HCT116 (cell line): ENCODE measurements around the gene MED13L. TPM values are rescaled to one million over a fixed set of nuclear protein-coding genes. Genes with fewer than 3 reads are reported as not detected.

ENCODE experiments used
- ATAC-seq: fragments of 200-7000 bp; cut with Tn5 transposase; 2 replicates; pipeline ENCODE4 v1.9.1; 2020; ENCODE audit warnings: mild to moderate bottlenecking, moderate library complexity
- BruUV-seq: library from RNA; stranded (reverse); fragments of 400-500 nt; replicated peaks from 2 replicates; lab custom pipeline; 2021; lab: Mats Ljungman, UMichigan
- CTCF ChIA-PET: fragments of 300-600 bp; sonication (Branson Sonifier 250); formaldehyde crosslinking; loops from one replicate; lab custom pipeline; 2021; ENCODE audit warnings: antibody characterized with exemption; lab: Charles Lee
- POLR2A ChIA-PET: fragments of 300-600, 350-600 bp; sonication (Branson Sonifier 250); formaldehyde crosslinking; loops from one replicate; lab custom pipeline; 2021; ENCODE audit warnings: antibody characterized with exemption; lab: Charles Lee
- RAD21 ChIA-PET, 2 experiments: fragments of 300-600 bp; sonication (Branson Sonifier 250); formaldehyde crosslinking; loops; one replicate each; lab custom pipeline; 2023; ENCODE audit warnings: low total read pairs in 2 of 2; ENCODE audit not compliant: uncharacterized antibody in 2 of 2, unreplicated experiment in 2 of 2, low non-redundant PET in 1 of 2; lab: Charles Lee
- DNase-seq: peaks from one replicate; pipeline ENCODE4 v3.0.0-alpha.2; 2010; ENCODE audit warnings: low read depth, low spot score
- H2AFZ ChIP-seq: fragments of 200-600 bp; shearing (Covaris generic), sonication (generic); 2 replicates; pipeline ENCODE4 v1.6.1; 2017; ENCODE audit warnings: low read depth, mixed run types, mixed read lengths, antibody characterized with exemption, low read length; ENCODE audit not compliant: poor library complexity, severe bottlenecking
- H3K27ac ChIP-seq: 2 replicates; pipeline ENCODE4 v1.5.1; 2012; ENCODE audit warnings: low read depth, low read length
- H3K27me3 ChIP-seq: fragments of 200-600 bp; sonication (generic); 2 replicates; pipeline ENCODE4 v1.6.1; 2016; ENCODE audit warnings: mixed run types, low read length, mixed read lengths; ENCODE audit not compliant: insufficient read depth
- H3K36me3 ChIP-seq, 2 experiments: fragments of 200-500 bp in 1 of 2; fragments of 200-600 bp in 1 of 2; sonication (Bioruptor generic) in 1 of 2; sonication (generic) in 1 of 2; 2 replicates each; pipeline versions ENCODE4 v1.5.1 to v1.6.1; 2014 to 2016; ENCODE audit warnings: low read length in 2 of 2, inconsistent platforms in 1 of 2, mixed read lengths in 1 of 2, mixed run types in 1 of 2; ENCODE audit not compliant: insufficient read depth in 2 of 2, control insufficient read depth in 1 of 2
- H3K4me1 ChIP-seq, 2 experiments: fragments of 200-600 bp in 1 of 2; sonication (generic) in 1 of 2; 2 replicates each; pipeline versions ENCODE4 v1.5.1 to v1.6.1; 2012 to 2017; ENCODE audit warnings: low read length in 2 of 2, inconsistent platforms in 1 of 2, mild to moderate bottlenecking in 1 of 2, mixed read lengths in 1 of 2, mixed run types in 1 of 2, moderate library complexity in 1 of 2; ENCODE audit not compliant: insufficient read depth in 2 of 2, control insufficient read depth in 1 of 2
- H3K4me2 ChIP-seq: fragments of 200-600 bp; sonication (generic); 2 replicates; pipeline ENCODE4 v1.6.1; 2017; ENCODE audit warnings: mixed run types, low read length, mixed read lengths
- H3K4me3 ChIP-seq, 2 experiments: fragments of 200-600 bp in 1 of 2; sonication (generic) in 1 of 2; replicated peaks in 1 of 2; 2 replicates each; pipeline ENCODE4 v1.5.1; 2011 to 2016; ENCODE audit warnings: low read length in 2 of 2, control low read depth in 1 of 2, low read depth in 1 of 2, mild to moderate bottlenecking in 1 of 2, mixed read lengths in 1 of 2, mixed run types in 1 of 2
- H3K79me2 ChIP-seq: fragments of 200-600 bp; sonication (generic); 2 replicates; pipeline ENCODE4 v1.6.1; 2017; ENCODE audit warnings: mild to moderate bottlenecking, mixed run types, low read length, moderate library complexity, mixed read lengths; ENCODE audit not compliant: insufficient read depth
- H3K9ac ChIP-seq: fragments of 200-600 bp; sonication (generic); 2 replicates; pipeline ENCODE4 v1.6.1; 2016; ENCODE audit warnings: low read length, mixed read lengths
- H3K9me2 ChIP-seq: fragments of 200-600 bp; sonication (generic), shearing (Covaris generic); 2 replicates; pipeline ENCODE4 v1.6.1; 2017; ENCODE audit warnings: mixed run types, mild to moderate bottlenecking, moderate library complexity; ENCODE audit not compliant: insufficient read depth
- H3K9me3 ChIP-seq, 2 experiments: fragments of 200-500 bp in 1 of 2; fragments of 200-600 bp in 1 of 2; sonication (Bioruptor generic) in 1 of 2; sonication (generic) in 1 of 2; 2 replicates each; pipeline ENCODE4 v1.6.1; 2014 to 2017; ENCODE audit warnings: low read length in 2 of 2, mixed read lengths in 2 of 2, inconsistent platforms in 1 of 2, low read depth in 1 of 2, mild to moderate bottlenecking in 1 of 2, mixed run types in 1 of 2, moderate library complexity in 1 of 2; ENCODE audit not compliant: control insufficient read depth in 1 of 2, insufficient read depth in 1 of 2
- H4K20me1 ChIP-seq: fragments of 200-600 bp; sonication (generic), shearing (Covaris generic); 2 replicates; pipeline ENCODE4 v1.6.1; 2017; ENCODE audit warnings: mixed run types, mild to moderate bottlenecking, moderate library complexity; ENCODE audit not compliant: insufficient read depth
- ATF3 ChIP-seq: IDR thresholded peaks from 2 replicates; pipeline ENCODE4 v1.6.1; 2012
- CTCF ChIP-seq, 3 experiments: fragments of 200-600 bp in 1 of 3; sonication (generic) in 1 of 3; IDR thresholded peaks in 2 of 3; conservative IDR thresholded peaks in 1 of 3; 2 replicates each; pipeline ENCODE4 v1.5.1; 2012 to 2017; ENCODE audit warnings: low read depth in 2 of 3, low read length in 2 of 3, antibody characterized with exemption in 1 of 3, borderline replicate concordance in 1 of 3, control low read depth in 1 of 3, mild to moderate bottlenecking in 1 of 3, mixed read lengths in 1 of 3, mixed run types in 1 of 3, moderate library complexity in 1 of 3; ENCODE audit not compliant: insufficient read depth in 1 of 3
- ELF1 ChIP-seq: IDR thresholded peaks from 2 replicates; pipeline ENCODE4 v1.6.1; 2012; ENCODE audit warnings: low read depth, borderline replicate concordance
- SRF ChIP-seq: IDR thresholded peaks from 2 replicates; pipeline ENCODE4 v1.6.1; 2012; ENCODE audit warnings: low read depth
- ZFX ChIP-seq: fragments of 450-650 bp; IDR thresholded peaks from 2 replicates; pipeline ENCODE4 v1.6.1; 2017
- intact Hi-C: fragments of 100-400 bp; cut with micrococcal nuclease; formaldehyde crosslinking; loops from 2 replicates; pipeline ENCODE4 v1.10.0; 2022
- total RNA-seq: library from RNA; stranded (reverse); gene quantifications from one replicate; pipeline ENCODE4 v1.2.1, GENCODE V29; 2021; ENCODE audit not compliant: unreplicated experiment
- TF ChIP-seq, protein P1 (sequence below): IDR thresholded peaks from 2 replicates; pipeline ENCODE4 v1.6.1; 2011; ENCODE audit warnings: mild to moderate bottlenecking, low read length, moderate library complexity; ENCODE audit not compliant: insufficient replicate concordance; ENCODE audit errors: extremely low read depth

The MED13L gene
- total RNA-seq, 1 experiment from 2014 or later = 176 TPM

DNA sequence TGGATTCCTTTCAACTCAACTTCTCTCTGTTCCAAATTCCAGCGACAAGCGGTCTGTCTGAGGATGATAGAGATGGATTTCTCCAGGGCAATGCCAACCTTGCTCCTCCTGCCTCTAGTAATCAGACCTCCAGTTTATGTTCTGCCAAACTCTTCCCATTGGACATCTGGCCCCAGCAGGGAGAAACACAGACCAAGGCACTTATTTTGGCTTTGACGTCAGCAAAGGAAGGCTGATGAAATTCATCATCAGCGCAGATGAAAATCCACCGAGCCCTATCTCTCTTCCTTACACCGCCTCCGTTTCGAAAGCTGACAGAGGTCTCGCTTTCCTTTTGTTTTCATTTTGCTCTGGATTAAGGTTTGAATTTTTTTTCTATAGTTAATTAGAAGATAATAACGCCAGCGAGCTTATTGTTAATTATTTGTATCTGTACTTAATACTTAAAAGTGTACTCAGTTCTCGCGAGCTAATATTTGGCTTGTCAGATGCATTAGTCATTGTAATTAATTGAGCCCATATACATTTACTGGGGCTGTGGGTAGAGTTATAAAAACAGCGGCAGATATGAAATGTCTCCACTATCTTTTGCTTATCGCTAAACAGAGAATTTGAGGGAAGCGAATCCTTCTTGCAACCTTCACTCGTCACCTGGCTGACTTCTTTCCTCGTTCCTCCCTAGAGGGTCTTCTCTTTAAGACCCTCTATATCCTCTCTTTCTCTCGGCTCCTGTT lies 35.9 kb upstream of the MED13L start:
- TF ChIP-seq ATF3 = no peak
- TF ChIP-seq SRF = no peak
- no peak for TF ChIP-seq ELF1
- no peak for TF ChIP-seq ZFX
- TF ChIP-seq, protein P1, sequence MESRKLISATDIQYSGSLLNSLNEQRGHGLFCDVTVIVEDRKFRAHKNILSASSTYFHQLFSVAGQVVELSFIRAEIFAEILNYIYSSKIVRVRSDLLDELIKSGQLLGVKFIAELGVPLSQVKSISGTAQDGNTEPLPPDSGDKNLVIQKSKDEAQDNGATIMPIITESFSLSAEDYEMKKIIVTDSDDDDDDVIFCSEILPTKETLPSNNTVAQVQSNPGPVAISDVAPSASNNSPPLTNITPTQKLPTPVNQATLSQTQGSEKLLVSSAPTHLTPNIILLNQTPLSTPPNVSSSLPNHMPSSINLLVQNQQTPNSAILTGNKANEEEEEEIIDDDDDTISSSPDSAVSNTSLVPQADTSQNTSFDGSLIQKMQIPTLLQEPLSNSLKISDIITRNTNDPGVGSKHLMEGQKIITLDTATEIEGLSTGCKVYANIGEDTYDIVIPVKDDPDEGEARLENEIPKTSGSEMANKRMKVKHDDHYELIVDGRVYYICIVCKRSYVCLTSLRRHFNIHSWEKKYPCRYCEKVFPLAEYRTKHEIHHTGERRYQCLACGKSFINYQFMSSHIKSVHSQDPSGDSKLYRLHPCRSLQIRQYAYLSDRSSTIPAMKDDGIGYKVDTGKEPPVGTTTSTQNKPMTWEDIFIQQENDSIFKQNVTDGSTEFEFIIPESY = no peak
- TF ChIP-seq CTCF (IDR thresholded peaks at IDR 0.05 in 2 of 3, conservative IDR thresholded peaks at IDR 0.05 in 1 of 3; ENCODE audit: borderline replicate concordance in 1 of 3, insufficient read depth in 1 of 3, low read depth in 2 of 3, low read length in 2 of 3) = no peak
- Histone ChIP-seq H3K79me2 (no peaks in the 10 kb centered on the region), H3K9ac (no peak overlapping the region), H2AFZ (no peak overlapping the region), H3K27ac (no peak overlapping the region), H3K36me3 (no peaks in the 10 kb centered on the region), H3K4me1 (peaks cover 0 to 7% of the 10 kb centered on the region in 2 experiments; a peak in 1 of 4 replicates), H3K9me3 (peaks cover 0 to 5% of the 10 kb centered on the region in 2 experiments; a peak in 1 of 4 replicates), H3K4me3 (no peak overlapping the region), H3K27me3 (no peaks in the 10 kb centered on the region), H3K9me2 (no peaks in the 10 kb centered on the region), H3K4me2 (no peak overlapping the region), H4K20me1 (no peaks in the 10 kb centered on the region)
- ChIA-PET CTCF (no interaction called here), RAD21 (no interaction called here), POLR2A (no interaction called here)
- DNase-seq = no peak
- intact Hi-C loops = no loop called here
- ATAC-seq = no peak
- BruUV-seq = no TSS peak
